IPS DF 4.7 (cell line): Measurements from ENCODE around the gene KHDC1L.
"Not testable (repeated sequence)": the region's sequence is repeated elsewhere in the genome, so short reads cannot be mapped to it uniquely, and the experiment has no call there.

ENCODE experiments used
- DNase-seq: peaks from one replicate; pipeline ENCODE4 v3.0.0-alpha.2; 2013; ENCODE audit warnings: low spot score; ENCODE audit errors: extremely low read depth

Gene KHDC1L

GRCh38 chr6:73207221-73207837, 18.0 kb downstream of the KHDC1L start:
- DNase-seq, result no peak

GRCh38 chr6:73204252-73204651, 21.0 kb downstream of the KHDC1L start:
- no peak for DNase-seq

GRCh38 chr6:73203098-73203497, 22.2 kb downstream of the KHDC1L start:
- DNase-seq, result no peak

- DNase-seq, result no peak
Measured at GRCh38 chr6:73200735-73201134, 24.6 kb downstream of the KHDC1L start.

- no peak for DNase-seq
Measured at GRCh38 chr6:73200247-73200646, 25.0 kb downstream of the KHDC1L start.

- no peak for DNase-seq
Measured at GRCh38 chr6:73194744-73195143, 30.6 kb downstream of the KHDC1L start.

- not testable (repeated sequence) for DNase-seq
Measured at GRCh38 chr6:73193302-73193701, 32.0 kb downstream of the KHDC1L start.

GRCh38 chr6:73182021-73182607, 43.2 kb downstream of the KHDC1L start:
- no peak for DNase-seq

- DNase-seq, result peak; percentile 16
Measured at GRCh38 chr6:73180763-73181619, 44.3 kb downstream of the KHDC1L start.

- no peak for DNase-seq
Measured at GRCh38 chr6:73180076-73180738, 45.1 kb downstream of the KHDC1L start.

- DNase-seq, result no peak
Measured at GRCh38 chr6:73177221-73177944, 47.9 kb downstream of the KHDC1L start.

GRCh38 chr6:73176057-73176456, 49.2 kb downstream of the KHDC1L start:
- DNase-seq, result no peak

GRCh38 chr6:73174646-73175045, 50.6 kb downstream of the KHDC1L start:
- no peak for DNase-seq
